IMR-90 (cell line): ENCODE results near the gene COL4A1. TPM values are rescaled to one million over a fixed set of nuclear protein-coding genes. Genes with fewer than 3 reads are reported as not detected.

ENCODE experiments used
- ATAC-seq: fragments of 200-7000 bp; cut with Tn5 transposase; 2 replicates; pipeline ENCODE4 v1.9.1; 2020; ENCODE audit warnings: low read depth, mild to moderate bottlenecking, moderate library complexity
- BruUV-seq: library from RNA; stranded (reverse); fragments of 400-500 nt; replicated peaks from 2 replicates; lab custom pipeline; 2021; lab: Mats Ljungman, UMichigan
- CTCF ChIA-PET: fragments of 300-600 bp; formaldehyde crosslinking; extraction: SDS; loops from one replicate; lab custom pipeline; 2021; ENCODE audit warnings: antibody characterized with exemption; lab: Yijun Ruan, JAX
- POLR2A ChIA-PET: fragments of 300-600 bp; sonication (Branson Sonifier 250); formaldehyde crosslinking; loops from one replicate; lab custom pipeline; 2022; ENCODE audit warnings: antibody characterized with exemption; ENCODE audit not compliant: unreplicated experiment; lab: Charles Lee
- DNase-seq: peaks from one replicate; pipeline ENCODE4 v3.0.0; 2013
- H2AFZ ChIP-seq: replicated peaks from 2 replicates; pipeline ENCODE3; 2013; ENCODE audit warnings: low read length, mild to moderate bottlenecking; ENCODE audit not compliant: poor library complexity
- H2AK5ac ChIP-seq: 2 replicates; pipeline ENCODE4 v1.6.1; 2013; ENCODE audit warnings: low read depth, low read length, inconsistent platforms
- H2AK9ac ChIP-seq: replicated peaks from 2 replicates; pipeline ENCODE3; 2013; ENCODE audit warnings: mild to moderate bottlenecking, low read depth, low read length, moderate library complexity; ENCODE audit not compliant: poor library complexity
- H2BK120ac ChIP-seq: 2 replicates; pipeline ENCODE4 v1.6.1; 2013; ENCODE audit warnings: low read depth, low read length, inconsistent platforms
- H2BK15ac ChIP-seq: 3 replicates; pipeline ENCODE4 v1.6.1; 2013; ENCODE audit warnings: low read depth, low read length, inconsistent platforms
- H2BK20ac ChIP-seq: 2 replicates; pipeline ENCODE4 v1.6.1; 2013; ENCODE audit warnings: low read depth, mild to moderate bottlenecking, inconsistent platforms, low read length, moderate library complexity
- H2BK5ac ChIP-seq: 2 replicates; pipeline ENCODE4 v1.6.1; 2013; ENCODE audit warnings: mild to moderate bottlenecking, low read depth, low read length, inconsistent platforms; ENCODE audit not compliant: poor library complexity, severe bottlenecking
- H3K14ac ChIP-seq: replicated peaks from 2 replicates; pipeline ENCODE4 v1.6.1; 2013; ENCODE audit warnings: low read depth, low read length, inconsistent platforms
- H3K18ac ChIP-seq: 2 replicates; pipeline ENCODE4 v1.6.1; 2013; ENCODE audit warnings: low read depth, low read length, control low read depth
- H3K23ac ChIP-seq: 2 replicates; pipeline ENCODE4 v1.6.1; 2013; ENCODE audit warnings: low read depth, low read length, inconsistent platforms
- H3K27ac ChIP-seq: 2 replicates; pipeline ENCODE4 v1.5.1; 2013; ENCODE audit warnings: mild to moderate bottlenecking, control low read depth, low read length; ENCODE audit not compliant: insufficient read depth
- H3K27me3 ChIP-seq: 2 replicates; pipeline ENCODE4 v1.6.1; 2013; ENCODE audit warnings: low read length; ENCODE audit not compliant: control insufficient read depth, insufficient read depth
- H3K36me3 ChIP-seq: 2 replicates; pipeline ENCODE4 v1.6.1; 2013; ENCODE audit warnings: low read length, mixed read lengths; ENCODE audit not compliant: control insufficient read depth, insufficient read depth
- H3K4ac ChIP-seq: 2 replicates; pipeline ENCODE4 v1.6.1; 2013; ENCODE audit warnings: low read depth, low read length, inconsistent platforms
- H3K4me1 ChIP-seq: 2 replicates; pipeline ENCODE4 v1.6.1; 2013; ENCODE audit warnings: low read length, mixed read lengths; ENCODE audit not compliant: control insufficient read depth, insufficient read depth
- H3K4me2 ChIP-seq: 2 replicates; pipeline ENCODE4 v1.6.1; 2013; ENCODE audit warnings: low read depth, mild to moderate bottlenecking, control low read depth, low read length, moderate library complexity
- H3K4me3 ChIP-seq: 2 replicates; pipeline ENCODE4 v1.5.1; 2013; ENCODE audit warnings: low read depth, mild to moderate bottlenecking, control low read depth, low read length, moderate library complexity; ENCODE audit not compliant: insufficient read depth
- H3K56ac ChIP-seq: 2 replicates; pipeline ENCODE4 v1.6.1; 2013; ENCODE audit warnings: low read length, inconsistent platforms; ENCODE audit not compliant: insufficient read depth; ENCODE audit errors: extremely low read depth
- H3K79me1 ChIP-seq, 2 experiments: 2 replicates each; pipeline ENCODE4 v1.6.1; 2013; ENCODE audit warnings: low read length in 2 of 2, inconsistent platforms in 1 of 2, low read depth in 1 of 2
- H3K9ac ChIP-seq: 2 replicates; pipeline ENCODE4 v1.6.1; 2013; ENCODE audit warnings: low read depth, low read length, control low read depth
- H3K9me1 ChIP-seq: 2 replicates; pipeline ENCODE4 v1.6.1; 2013; ENCODE audit warnings: low read length, inconsistent platforms; ENCODE audit not compliant: insufficient read depth
- H3K9me3 ChIP-seq: 2 replicates; pipeline ENCODE4 v1.6.1; 2013; ENCODE audit warnings: low read length; ENCODE audit not compliant: control insufficient read depth, insufficient read depth
- H4K20me1 ChIP-seq: 2 replicates; pipeline ENCODE4 v1.6.1; 2013; ENCODE audit warnings: low read length, inconsistent platforms; ENCODE audit not compliant: insufficient read depth
- H4K5ac ChIP-seq: 2 replicates; pipeline ENCODE4 v1.6.1; 2013; ENCODE audit warnings: mild to moderate bottlenecking, low read depth, low read length, control low read depth
- H4K8ac ChIP-seq, 2 experiments: 2 replicates each; pipeline ENCODE4 v1.6.1; 2013; ENCODE audit warnings: low read depth in 2 of 2, low read length in 2 of 2, control low read depth in 1 of 2, inconsistent platforms in 1 of 2
- H4K91ac ChIP-seq: 2 replicates; pipeline ENCODE4 v1.6.1; 2013; ENCODE audit warnings: low read depth, low read length, inconsistent platforms; ENCODE audit not compliant: insufficient read depth
- BHLHE40 ChIP-seq: fragments of 150-350 bp; IDR thresholded peaks from 2 replicates; pipeline ENCODE4 v1.6.1; 2016; ENCODE audit warnings: mild to moderate bottlenecking, low read depth, low read length
- CEBPB ChIP-seq: IDR thresholded peaks from 2 replicates; pipeline ENCODE4 v1.6.1; 2012; ENCODE audit warnings: low read depth, low read length, improper control_type of control experiment
- CHD1 ChIP-seq: IDR thresholded peaks from 2 replicates; pipeline ENCODE4 v1.6.1; 2012; ENCODE audit warnings: low read depth, low read length, improper control_type of control experiment
- CTCF ChIP-seq: conservative IDR thresholded peaks from 2 replicates; pipeline ENCODE4 v1.5.1; 2012; ENCODE audit warnings: mild to moderate bottlenecking, low read depth, low read length, improper control_type of control experiment
- ELK1 ChIP-seq: fragments of 150-350 bp; IDR thresholded peaks from 2 replicates; pipeline ENCODE4 v1.6.1; 2016; ENCODE audit warnings: low read depth, mild to moderate bottlenecking, low read length, moderate library complexity, borderline replicate concordance
- FOS ChIP-seq: fragments of 150-350 bp; IDR thresholded peaks from 2 replicates; pipeline ENCODE4 v1.6.1; 2016; ENCODE audit warnings: low read depth, low read length
- MAFK ChIP-seq: IDR thresholded peaks from 2 replicates; pipeline ENCODE4 v1.6.1; 2012; ENCODE audit warnings: low read depth, low read length, improper control_type of control experiment
- MAZ ChIP-seq: IDR thresholded peaks from 2 replicates; pipeline ENCODE4 v1.6.1; 2012; ENCODE audit warnings: low read depth, mild to moderate bottlenecking, low read length, improper control_type of control experiment, moderate library complexity, borderline replicate concordance
- MXI1 ChIP-seq: IDR thresholded peaks from 2 replicates; pipeline ENCODE4 v1.6.1; 2012; ENCODE audit warnings: low read depth, mild to moderate bottlenecking, low read length, moderate library complexity, borderline replicate concordance
- NFE2L2 ChIP-seq: fragments of 150-350 bp; IDR thresholded peaks from 2 replicates; pipeline ENCODE4 v1.6.1; 2016; ENCODE audit warnings: low read depth, mild to moderate bottlenecking, low read length
- POLR2A ChIP-seq: IDR thresholded peaks from 2 replicates; pipeline ENCODE4 v1.6.1; 2012; ENCODE audit warnings: mild to moderate bottlenecking, low read depth, low read length
- RAD21 ChIP-seq: IDR thresholded peaks from 2 replicates; pipeline ENCODE4 v1.6.1; 2012; ENCODE audit warnings: low read length, improper control_type of control experiment
- RCOR1 ChIP-seq: IDR thresholded peaks from 2 replicates; pipeline ENCODE4 v1.6.1; 2012; ENCODE audit warnings: mild to moderate bottlenecking, low read length, improper control_type of control experiment; ENCODE audit not compliant: insufficient replicate concordance
- RFX5 ChIP-seq: IDR thresholded peaks from 2 replicates; pipeline ENCODE4 v1.8.0; 2012; ENCODE audit warnings: low read depth, mild to moderate bottlenecking, low read length, moderate library complexity
- SMC3 ChIP-seq: fragments of 150-350 bp; IDR thresholded peaks from 2 replicates; pipeline ENCODE4 v1.6.1; 2016; ENCODE audit warnings: low read depth, mild to moderate bottlenecking, antibody characterized with exemption, low read length, moderate library complexity
- USF2 ChIP-seq: fragments of 150-350 bp; IDR thresholded peaks from 2 replicates; pipeline ENCODE4 v1.6.1; 2017; ENCODE audit warnings: mild to moderate bottlenecking, antibody characterized with exemption, low read length, low read depth
- WGBS, 2 experiments: methylation state at CpG; one replicate each; pipeline versions ENCODE4 v1.1.5 to v1.1.7; 2013; ENCODE audit warnings: missing lambda C conversion rate in 2 of 2; ENCODE audit not compliant: insufficient read length in 1 of 2; ENCODE audit errors: extremely low coverage in 2 of 2; 5-methylcytosine and 5-hydroxymethylcytosine counted together
- dilution Hi-C: fragments of 300-500 bp; cut with HindIII; formaldehyde crosslinking; loops from one replicate; pipeline ENCODE4 v1.14.3; 2018; ENCODE audit warnings: low sequenced_read_pairs; ENCODE audit not compliant: unreplicated experiment
- in situ Hi-C: fragments of 300-500 bp; cut with MboI; formaldehyde crosslinking; loops from 3 replicates; pipeline ENCODE4 v1.14.3; 2019; ENCODE audit warnings: low sequenced_read_pairs, inconsistent platforms, mixed read lengths
- intact Hi-C: fragments of 100-400 bp; cut with micrococcal nuclease; formaldehyde crosslinking; loops from 2 replicates; pipeline ENCODE4 v1.10.0; 2022
- polyA plus RNA-seq, 3 experiments: library from polyadenylated mRNA; depleted of rRNA; stranded (reverse); fragments of >200 nt; gene quantifications; 2 replicates each; pipeline ENCODE4 v1.2.3, GENCODE V29; 2012; ENCODE audit warnings: low replicate concordance in 1 of 3
- total RNA-seq: library from RNA; depleted of rRNA; stranded (reverse); fragments of >200 nt; gene quantifications from 2 replicates; pipeline ENCODE4 v1.2.3, GENCODE V29; 2012

The COL4A1 gene
- total and polyA plus RNA-seq, 2 of the 4 experiments (the other 2 are of a cell fraction): 230 to 337 TPM

- no TSS peak for BruUV-seq
- H4K20me1 ChIP-seq: no peaks in the 10 kb centered on the region
- H4K5ac ChIP-seq: no peak overlapping the region
- H2BK120ac ChIP-seq: no peak overlapping the region
- no peak overlapping the region for H3K9ac ChIP-seq
- 100% methylated on average over 5 of the region's 6 CpGs; no CpG with 5 or more reads in 1 of the 2 experiments for WGBS, 2 experiments
- H3K36me3 ChIP-seq: no peaks in the 10 kb centered on the region
- no peak overlapping the region for H2AK9ac ChIP-seq
- no peak overlapping the region for H3K4ac ChIP-seq
- peaks cover 5% of the 10 kb centered on the region; the same call in 1 of the 2 replicates for H3K9me3 ChIP-seq
- POLR2A ChIA-PET: no interaction called here
- no peak overlapping the region for H2AFZ ChIP-seq
- H3K56ac ChIP-seq: no peak overlapping the region
- H2BK20ac ChIP-seq: 0 out of 2 replicates have a peak overlapping the region, but pooled peaks have one; percentile 9
- no peak overlapping the region for H4K8ac ChIP-seq
- intact Hi-C loops: loop anchor here (5.0 kb wide), 3 partner anchors 88 to 1188 kb away; no protein-coding TSS in a partner anchor
- no peak overlapping the region for H3K23ac ChIP-seq
- dilution Hi-C loops: loop anchor here (25.0 kb wide), 1 partner anchor 318 kb away; the partner anchor contains the start of gene IRS2
- TF ChIP-seq RFX5 (no peak), ELK1 (no peak), CEBPB (no peak), CTCF (no peak), MAZ (no peak), POLR2A (no peak), RCOR1 (no peak), FOS (no peak), MAFK (no peak), CHD1 (no peak), USF2 (no peak), BHLHE40 (no peak), MXI1 (no peak), RAD21 (no peak), SMC3 (no peak), NFE2L2 (no peak)
- H3K79me1 ChIP-seq: no peaks in the 10 kb centered on the region; a peak in 1 of 4 replicates
- no peak overlapping the region for H3K4me2 ChIP-seq
- in situ Hi-C loops: loop anchor here (5.0 to 25.0 kb wide), 4 partner anchors 318 to 1143 kb away; partner anchors contain the start of gene IRS2
- DNase-seq (no peak), ATAC-seq (no peak)
- no peaks in the 10 kb centered on the region for H3K27me3 ChIP-seq
- CTCF ChIA-PET: no interaction called here
- no peak overlapping the region for H3K4me3 ChIP-seq
- 0 out of 3 replicates have a peak overlapping the region, but pooled peaks have one; percentile 4 for H2BK15ac ChIP-seq
- H3K18ac ChIP-seq: no peak overlapping the region
- peaks cover 7% of the 10 kb centered on the region for H3K9me1 ChIP-seq
- H3K14ac ChIP-seq: no peak overlapping the region
- peak overlapping the region; percentile 39; the same call in 1 of the 2 replicates for H2AK5ac ChIP-seq
- H3K4me1 ChIP-seq: peaks cover 8% of the 10 kb centered on the region
- no peak overlapping the region for H4K91ac ChIP-seq
- H2BK5ac ChIP-seq: no peak overlapping the region
- no peak overlapping the region for H3K27ac ChIP-seq
These were observed 201.8 kb downstream of the COL4A1 start for GRCh38 chr13:110105136-110105535.
